K562 (cell line): ENCODE data around the gene HSPH1. TPM values are rescaled to one million over a fixed set of nuclear protein-coding genes. Genes with fewer than 3 reads are reported as not detected.

Experiments
- ATAC-seq: fragments of 200-7000 bp; cut with Tn5 transposase; 3 replicates; pipeline ENCODE4 v1.9.1; 2020; ENCODE audit warnings: moderate library complexity
- Bru-seq: library from RNA; stranded (reverse); fragments of 400-500 nt; gene quantifications from one replicate; lab custom pipeline; 2021; lab: Mats Ljungman, UMichigan
- BruChase-seq, 2 experiments: library from RNA; stranded (reverse); fragments of 400-500 nt; gene quantifications; one replicate each; lab custom pipeline; 2021; lab: Mats Ljungman, UMichigan
- BruUV-seq: library from RNA; stranded (reverse); fragments of 400-500 nt; replicated peaks from 2 replicates; lab custom pipeline; 2021; lab: Mats Ljungman, UMichigan
- CTCF ChIA-PET: fragments of 300-600 bp; formaldehyde crosslinking; extraction: SDS; loops from one replicate; lab custom pipeline; 2021; ENCODE audit warnings: low intra/inter-chr PET ratio; lab: Yijun Ruan, JAX
- POLR2A ChIA-PET: fragments of 300-600, 350-650 bp; sonication (Branson Sonifier 250); formaldehyde crosslinking; extraction: SDS; loops from one replicate; lab custom pipeline; 2021; ENCODE audit warnings: antibody characterized with exemption, inconsistent platforms; lab: Yijun Ruan, JAX
- DNase-seq, 4 experiments: peaks; one replicate each; pipeline versions ENCODE4 v3.0.0 to v3.0.0-alpha.2; 2011 to 2018; ENCODE audit warnings: low spot score in 3 of 4, mixed read lengths in 3 of 4; ENCODE audit errors: extremely low read depth in 1 of 4
- FAIRE-seq: peaks from 2 replicates; lab custom pipeline; 2011; peaks lifted over from hg19 to GRCh38; lab: Jason Lieb, UNC
- H2AFZ ChIP-seq: 2 replicates; pipeline ENCODE4 v1.6.0; 2011; ENCODE audit warnings: low read depth, low read length, control low read depth, inconsistent platforms
- H3K27ac ChIP-seq: fragments of 200-600 bp; 3 replicates; pipeline ENCODE4 v1.8.0; 2011; ENCODE audit warnings: low read depth, mild to moderate bottlenecking, control low read depth, inconsistent platforms, low read length, moderate library complexity, mixed read lengths; ENCODE audit errors: extremely low read depth
- H3K27me3 ChIP-seq, 2 experiments: fragments of 300-600 bp in 1 of 2; 2 replicates in 1 of 2; 3 replicates in 1 of 2; pipeline versions ENCODE4 v1.6.0 to v1.8.0; 2011; ENCODE audit warnings: inconsistent platforms in 2 of 2, low read length in 2 of 2, mild to moderate bottlenecking in 1 of 2, mixed read lengths in 1 of 2, moderate library complexity in 1 of 2; ENCODE audit not compliant: control insufficient read depth in 2 of 2, insufficient read depth in 2 of 2
- H3K36me3 ChIP-seq: fragments of 300-600 bp; 3 replicates; pipeline ENCODE4 v1.8.0; 2011; ENCODE audit warnings: mild to moderate bottlenecking, low read length, inconsistent platforms; ENCODE audit not compliant: control insufficient read depth, insufficient read depth
- H3K4me1 ChIP-seq, 2 experiments: fragments of 200-600 bp in 1 of 2; replicated peaks in 1 of 2; 2 replicates in 1 of 2; 3 replicates in 1 of 2; pipeline versions ENCODE4 v1.5.1 to v1.8.0; 2011; ENCODE audit warnings: inconsistent platforms in 2 of 2, low read length in 2 of 2, mild to moderate bottlenecking in 1 of 2, mixed read lengths in 1 of 2, moderate library complexity in 1 of 2; ENCODE audit not compliant: control insufficient read depth in 2 of 2, insufficient read depth in 2 of 2
- H3K4me2 ChIP-seq: 2 replicates; pipeline ENCODE4 v1.6.1; 2011; ENCODE audit warnings: low read length, control low read depth, inconsistent platforms, mixed read lengths; ENCODE audit not compliant: insufficient read depth
- H3K4me3 ChIP-seq: fragments of 200-600 bp; sonication (generic), shearing (Covaris generic); 2 replicates; pipeline ENCODE4 v1.5.1; 2016; ENCODE audit warnings: control low read depth, inconsistent platforms
- H3K79me2 ChIP-seq: fragments of 200-600 bp; 3 replicates; pipeline ENCODE4 v1.8.0; 2011; ENCODE audit warnings: low read length, inconsistent platforms; ENCODE audit not compliant: control insufficient read depth, insufficient read depth
- H3K9ac ChIP-seq, 2 experiments: 2 replicates each; pipeline versions ENCODE4 v1.6.0 to v1.6.1; 2011; ENCODE audit warnings: low read depth in 2 of 2, low read length in 2 of 2, control low read depth in 1 of 2, inconsistent platforms in 1 of 2, mild to moderate bottlenecking in 1 of 2, mixed read lengths in 1 of 2; ENCODE audit not compliant: insufficient read depth in 1 of 2
- H3K9me1 ChIP-seq: one replicate; pipeline ENCODE4 v1.6.0; 2011; ENCODE audit warnings: inconsistent platforms, mild to moderate bottlenecking, low read length, moderate library complexity; ENCODE audit not compliant: control insufficient read depth, insufficient read depth
- H3K9me3 ChIP-seq: replicated peaks from 2 replicates; pipeline ENCODE4 v1.5.1; 2011; ENCODE audit warnings: low read depth, low read length, inconsistent platforms; ENCODE audit not compliant: control insufficient read depth, insufficient read depth
- H4K20me1 ChIP-seq: replicated peaks from 2 replicates; pipeline ENCODE4 v1.6.1; 2011; ENCODE audit warnings: low read length, inconsistent platforms, mixed read lengths; ENCODE audit not compliant: control insufficient read depth, insufficient read depth
- ARHGAP35 ChIP-seq: fragments of 450-650 bp; IDR thresholded peaks from 2 replicates; pipeline ENCODE4 v1.6.1; 2018; ENCODE audit not compliant: partially characterized antibody
- FOXP1 ChIP-seq: sonication (generic); formaldehyde crosslinking; IDR thresholded peaks from 2 replicates; pipeline ENCODE4 v1.8.0; 2022; ENCODE audit warnings: mild to moderate bottlenecking, missing genetic modification reagents
- GMEB1 ChIP-seq: fragments of 250-450 bp; sonication (Bioruptor Pico); IDR thresholded peaks from 2 replicates; pipeline ENCODE4 v1.4.0; 2020; ENCODE audit warnings: mild to moderate bottlenecking
- NFXL1 ChIP-seq: fragments of 450-650 bp; formaldehyde crosslinking; IDR thresholded peaks from 2 replicates; pipeline ENCODE4 v1.4.0; 2021; ENCODE audit warnings: mild to moderate bottlenecking
- RHOXF2B ChIP-seq: fragments of 250-450 bp; sonication (Bioruptor Pico); conservative IDR thresholded peaks from 2 replicates; pipeline ENCODE4 v1.5.1; 2021
- SAFB ChIP-seq: fragments of 200-400 bp; formaldehyde crosslinking; IDR thresholded peaks from 2 replicates; pipeline ENCODE4 v1.6.1; 2017; ENCODE audit warnings: low read depth, low read length, borderline replicate concordance
- SMARCA5 ChIP-seq: fragments of 450-650 bp; IDR thresholded peaks from 2 replicates; pipeline ENCODE4 v1.6.1; 2016
- TSC22D4 ChIP-seq: fragments of 450-650 bp; IDR thresholded peaks from 2 replicates; pipeline ENCODE4 v1.6.1; 2016; ENCODE audit warnings: missing genetic modification characterization, missing biosample characterization, control low read depth
- TSHZ1 ChIP-seq: fragments of 250-450 bp; sonication (Bioruptor Pico); IDR thresholded peaks from 2 replicates; pipeline ENCODE4 v1.4.0; 2020; ENCODE audit warnings: mild to moderate bottlenecking, moderate library complexity
- ZNF79 ChIP-seq: fragments of 250-450 bp; sonication (Bioruptor Pico); IDR thresholded peaks from 2 replicates; pipeline ENCODE4 v1.4.0; 2020; ENCODE audit warnings: low read depth, mild to moderate bottlenecking, moderate library complexity
- WGBS: fragments of 100-300 bp; shearing (Covaris generic); methylation state at CpG from one replicate; pipeline ENCODE4 v1.1.6; 2016; ENCODE audit warnings: low coverage, mixed read lengths; ENCODE audit not compliant: insufficient coverage; ENCODE audit errors: missing lambda C conversion rate; 5-methylcytosine and 5-hydroxymethylcytosine counted together
- in situ Hi-C: fragments of 300-500 bp; cut with MboI; formaldehyde crosslinking; loops from 4 replicates; pipeline ENCODE4 v1.15.0; 2018; ENCODE audit warnings: inconsistent platforms, mixed read lengths
- intact Hi-C: fragments of 100-400 bp; cut with micrococcal nuclease; formaldehyde crosslinking; loops from 2 replicates; pipeline ENCODE4 v1.14.2; 2022
- long read RNA-seq, 3 experiments: library from polyadenylated mRNA in 2 of 3; library from RNA in 1 of 3; unstranded in 2 of 3; stranded (forward) in 1 of 3; transcript quantifications; one replicate each; pipeline ENCODE4 v2.0.0, GENCODE V29; 2019 to 2022
- polyA minus RNA-seq, 3 experiments: library from RNA; depleted of rRNA, polyadenylated mRNA; stranded (reverse); fragments of >200 nt; gene quantifications; 2 replicates each; pipeline ENCODE4 v1.2.3, GENCODE V29; 2011
- polyA plus RNA-seq, 8 experiments: library from polyadenylated mRNA; depleted of rRNA in 4 of 8; stranded (reverse) in 5 of 8; unstranded in 3 of 8; fragments of >200 nt; fragmentation: Nextera tagmentation in 2 of 8; fragmentation: Illumina TruSeq in 1 of 8; extraction: Ambion mirVana in 2 of 8; extraction: Trizol in 1 of 8; gene quantifications; 2 replicates each; pipeline versions ENCODE4 v1.2.1 to v1.2.3, GENCODE V29; 2011 to 2014; ENCODE audit warnings: inconsistent platforms in 1 of 8, missing spikeins in 1 of 8
- total RNA-seq, 7 experiments: library from RNA; depleted of rRNA in 6 of 7; stranded (reverse); fragments of >200 nt in 6 of 7; fragmentation: Illumina TruSeq in 2 of 7; extraction: Trizol in 2 of 7; gene quantifications; 2 replicates each; pipeline versions ENCODE4 v1.2.1 to v1.2.3, GENCODE V29; 2011 to 2021; ENCODE audit warnings: low replicate concordance in 1 of 7

HSPH1 gene
- 14.4 and 53.8 TPM in 2 replicates for total RNA-seq (2011; cell fraction: chromatin; rRNA removed; ENCODE audit: low replicate concordance)
- total RNA-seq (2011; cell fraction: nucleolus; rRNA removed) = 8.6 and 8.7 TPM in 2 replicates
- total RNA-seq (2011; cell fraction: nucleoplasm; rRNA removed) = 17.5 and 33.6 TPM in 2 replicates
- total RNA-seq (2014; rRNA removed) (60.8 and 64.7 TPM in 2 replicates), total RNA-seq (2014; rRNA removed; fragmentation: Illumina TruSeq; extraction: Trizol) (100 and 105 TPM in 2 replicates), total RNA-seq (2015; rRNA removed; fragmentation: Illumina TruSeq; extraction: Trizol) (102 and 104 TPM in 2 replicates), total RNA-seq (2021) (103 and 107 TPM in 2 replicates), polyA plus RNA-seq (2011; rRNA removed) (35.9 and 61.4 TPM in 2 replicates), polyA plus RNA-seq (2014; fragmentation: Illumina TruSeq; extraction: Trizol) (82.3 and 104 TPM in 2 replicates), polyA plus RNA-seq (2014; fragmentation: Nextera tagmentation; extraction: Ambion mirVana) (10 to 100 TPM; 34.6 to 53.4 TPM), polyA plus RNA-seq (2014; rRNA removed) (57.7 and 76.0 TPM in 2 replicates), polyA minus RNA-seq (2011; rRNA and poly(A)+ RNA removed) (65.6 and 75.7 TPM in 2 replicates), Bru-seq, nascent RNA (percentile 76 among the genes with signal in this experiment), BruChase-seq, experiment 1, labeled RNA remaining after a 2-hour chase (percentile 84 among the genes with signal in this experiment), BruChase-seq, experiment 2, labeled RNA remaining after a 6-hour chase (percentile 94 among the genes with signal in this experiment)
- polyA plus RNA-seq (2011; cell fraction: cytosol; rRNA removed) = 11.2 and 11.6 TPM in 2 replicates
- polyA plus RNA-seq (2011; cell fraction: nucleus; rRNA removed) = 16.8 and 20.0 TPM in 2 replicates
- 34.8 and 97.5 TPM in 2 replicates for polyA plus RNA-seq (2012)
- polyA minus RNA-seq (2011; cell fraction: cytosol; rRNA and poly(A)+ RNA removed) = 25.3 and 36.4 TPM in 2 replicates
- 26.0 and 47.8 TPM in 2 replicates for polyA minus RNA-seq (2011; cell fraction: nucleus; rRNA and poly(A)+ RNA removed)
- long read RNA-seq, experiment 1, full-length matches to known transcripts = 480 of 640 reads
- long read RNA-seq, experiment 1, partial matches to known transcripts = 89 of 640 reads
- long read RNA-seq, experiment 1, other reads (novel, unspliced or antisense) = 71 of 640 reads
- long read RNA-seq, experiment 2, full-length matches to known transcripts = 38 of 105 reads
- long read RNA-seq, experiment 2, partial matches to known transcripts = 28 of 105 reads
- long read RNA-seq, experiment 2, other reads (novel, unspliced or antisense) = 39 of 105 reads
- long read RNA-seq, experiment 3, full-length matches to known transcripts = 23 of 143 reads
- long read RNA-seq, experiment 3, partial matches to known transcripts = 111 of 143 reads
- long read RNA-seq, experiment 3, other reads (novel, unspliced or antisense) = 9 of 143 reads

GRCh38 chr13:31161557-31162150 lies at the start of gene HSPH1:
HSPH1 (minus strand) TSS chr13:31161904; CDS start chr13:31161582, 322 bp downstream.
- ChIA-PET POLR2A (interaction anchor here (0.7 to 1.0 kb wide), 2 partner anchors 13 to 20 kb away, joined by 3 read pairs; no protein-coding TSS in a partner anchor), CTCF (no interaction called here)
- Histone ChIP-seq H3K9me1 (no peaks in the 10 kb centered on the region), H3K9ac (peak within 1 kb of the TSS; percentile 89 to 91), H3K36me3 (peaks cover 26% of the 10 kb centered on the region; the same call in 1 of the 3 replicates), H3K4me2 (peak within 1 kb of the TSS; percentile 80), H3K4me1 (peaks cover 0 to 12% of the 10 kb centered on the region in 2 experiments; a peak in 1 of 5 replicates), H3K27me3 (no peaks in the 10 kb centered on the region), H3K27ac (peak within 1 kb of the TSS; percentile 93), H3K79me2 (peaks cover 60% of the 10 kb centered on the region), H3K9me3 (no peaks in the 10 kb centered on the region), H3K4me3 (peak within 1 kb of the TSS; percentile 85), H4K20me1 (no peaks in the 10 kb centered on the region), H2AFZ (peak within 1 kb of the TSS; percentile 97)
- DNase-seq (peak; percentile 92 to 96 (median 94)), FAIRE-seq (no peak), ATAC-seq (peak; percentile 89)
- TSS peak; percentile 56 for BruUV-seq
- WGBS = under 1% methylated on average over 37 of the region's 54 CpGs
- in situ Hi-C loops = no loop called here
- intact Hi-C loops = loop anchor here (5.0 kb wide), 1 partner anchor 41 kb away; no protein-coding TSS in a partner anchor
- TF ChIP-seq SMARCA5 (no peak), GMEB1 (CRISPR knock-in tag) (no peak), SAFB (no peak), FOXP1 (CRISPR knock-in tag) (peak; percentile 62; the same call in 1 of the 2 replicates), TSC22D4 (tag) (no peak), ZNF79 (CRISPR knock-in tag) (no peak), ARHGAP35 (no peak), RHOXF2B (CRISPR knock-in tag) (no peak), NFXL1 (CRISPR knock-in tag) (no peak), TSHZ1 (CRISPR knock-in tag) (no peak)
